ENCODE data around the gene KIDINS220.

The KIDINS220 gene

GRCh38 chr2:8836971-8837794, at the start of gene KIDINS220:
TSS of gene KIDINS220 (minus strand) at chr2:8837613. CDS start at chr2:8827093, 10,520 bp downstream.
- DNase-seq (ENCODE audit: extremely low read depth in 1 of 2, low read depth in 1 of 2), result peak; percentile 61 to 62

- no peak for DNase-seq (ENCODE audit: extremely low read depth in 1 of 2, low read depth in 1 of 2)
Observed at GRCh38 chr2:8886876-8887275, 49.5 kb upstream of the KIDINS220 start.

GRCh38 chr2:8886202-8886518, 48.7 kb upstream of the KIDINS220 start:
- no peak for DNase-seq (ENCODE audit: extremely low read depth in 1 of 2, low read depth in 1 of 2)

- DNase-seq (ENCODE audit: extremely low read depth in 1 of 2, low read depth in 1 of 2), result no peak
Observed at GRCh38 chr2:8885449-8886201, 48.2 kb upstream of the KIDINS220 start.

- DNase-seq (ENCODE audit: extremely low read depth in 1 of 2, low read depth in 1 of 2), result no peak
Observed at GRCh38 chr2:8884812-8885211, 47.4 kb upstream of the KIDINS220 start.

GRCh38 chr2:8882094-8882493, 44.7 kb upstream of the KIDINS220 start:
- no peak for DNase-seq (ENCODE audit: extremely low read depth in 1 of 2, low read depth in 1 of 2)

- DNase-seq (ENCODE audit: extremely low read depth in 1 of 2, low read depth in 1 of 2), result no peak
Observed at GRCh38 chr2:8877894-8878293, 40.5 kb upstream of the KIDINS220 start.

- no peak for DNase-seq (ENCODE audit: extremely low read depth in 1 of 2, low read depth in 1 of 2)
Observed at GRCh38 chr2:8877332-8877731, 39.9 kb upstream of the KIDINS220 start.

GRCh38 chr2:8876628-8877027, 39.2 kb upstream of the KIDINS220 start:
- DNase-seq (ENCODE audit: extremely low read depth in 1 of 2, low read depth in 1 of 2), result no peak

- DNase-seq (ENCODE audit: extremely low read depth in 1 of 2, low read depth in 1 of 2), result no peak
Observed at GRCh38 chr2:8872821-8873432, 35.5 kb upstream of the KIDINS220 start.

GRCh38 chr2:8870441-8870840, 33.0 kb upstream of the KIDINS220 start:
- no peak for DNase-seq (ENCODE audit: extremely low read depth in 1 of 2, low read depth in 1 of 2)

GRCh38 chr2:8867363-8867762, 29.9 kb upstream of the KIDINS220 start:
- DNase-seq (ENCODE audit: extremely low read depth in 1 of 2, low read depth in 1 of 2), result no peak

- no peak for DNase-seq (ENCODE audit: extremely low read depth in 1 of 2, low read depth in 1 of 2)
Observed at GRCh38 chr2:8863331-8863953, 26.0 kb upstream of the KIDINS220 start.

GRCh38 chr2:8862230-8862629, 24.8 kb upstream of the KIDINS220 start:
- DNase-seq (ENCODE audit: extremely low read depth in 1 of 2, low read depth in 1 of 2), result no peak

GRCh38 chr2:8861797-8862196, 24.4 kb upstream of the KIDINS220 start:
- DNase-seq (ENCODE audit: extremely low read depth in 1 of 2, low read depth in 1 of 2), result no peak

- DNase-seq (ENCODE audit: extremely low read depth in 1 of 2, low read depth in 1 of 2), result no peak
Observed at GRCh38 chr2:8860239-8860638, 22.8 kb upstream of the KIDINS220 start.

GRCh38 chr2:8858910-8859309, 21.5 kb upstream of the KIDINS220 start:
- no peak for DNase-seq (ENCODE audit: extremely low read depth in 1 of 2, low read depth in 1 of 2)

- DNase-seq (ENCODE audit: extremely low read depth in 1 of 2, low read depth in 1 of 2), result no peak
Observed at GRCh38 chr2:8858264-8858663, 20.9 kb upstream of the KIDINS220 start.

GRCh38 chr2:8857709-8858108, 20.3 kb upstream of the KIDINS220 start:
- no peak for DNase-seq (ENCODE audit: extremely low read depth in 1 of 2, low read depth in 1 of 2)

- no peak for DNase-seq (ENCODE audit: extremely low read depth in 1 of 2, low read depth in 1 of 2)
Observed at GRCh38 chr2:8856176-8856575, 18.8 kb upstream of the KIDINS220 start.

GRCh38 chr2:8855010-8855409, 17.6 kb upstream of the KIDINS220 start:
- DNase-seq (ENCODE audit: extremely low read depth in 1 of 2, low read depth in 1 of 2), result no peak
